ENCODE measurements around the gene LTBP3. TPM values are rescaled to one million over a fixed set of nuclear protein-coding genes. Genes with fewer than 3 reads are reported as not detected.
A peak's percentile ranks its signal among the peaks of the same experiment; 100 is the strongest.

LTBP3 gene
- 4.2 and 12.2 TPM in 2 replicates for total RNA-seq (2016; rRNA removed; fragmentation: Illumina TruSeq; extraction: Trizol)
- 3.8 and 4.6 TPM in 2 replicates for total RNA-seq (2016; cell fraction: cytosol; rRNA removed; fragmentation: Illumina TruSeq; extraction: Trizol; ENCODE audit: low read depth)
- total RNA-seq (2016; cell fraction: insoluble cytoplasmic fraction; rRNA removed; fragmentation: Illumina TruSeq; extraction: Trizol), result 3.1 and 14.2 TPM in 2 replicates
- 6.5 and 7.6 TPM in 2 replicates for total RNA-seq (2016; cell fraction: membrane; rRNA removed; fragmentation: Illumina TruSeq; extraction: Trizol)
- 18.0 and 20.1 TPM in 2 replicates for total RNA-seq (2016; cell fraction: nucleus; rRNA removed; fragmentation: Illumina TruSeq; extraction: Trizol)
- polyA plus RNA-seq (2011; rRNA removed), result 60.3 and 68.1 TPM in 2 replicates
- polyA plus RNA-seq (2011; cell fraction: cytosol; rRNA removed), result 16.4 and 24.6 TPM in 2 replicates
- 549 and 694 TPM in 2 replicates for polyA plus RNA-seq (2011; cell fraction: nucleus; rRNA removed)
- polyA plus RNA-seq (2012), result 41.0 and 45.6 TPM in 2 replicates
- polyA plus RNA-seq (2016; cell fraction: cytosol; fragmentation: Illumina TruSeq; extraction: Trizol; ENCODE audit: low read depth), result 2.1 and 2.8 TPM in 2 replicates
- polyA plus RNA-seq (2016; cell fraction: insoluble cytoplasmic fraction; fragmentation: Illumina TruSeq; extraction: Trizol; ENCODE audit: low read depth), result 7.3 and 9.4 TPM in 2 replicates
- polyA plus RNA-seq (2016; cell fraction: membrane; fragmentation: Illumina TruSeq; extraction: Trizol; ENCODE audit: low read depth), result 6.0 and 7.1 TPM in 2 replicates
- polyA plus RNA-seq (2016; cell fraction: nucleus; fragmentation: Illumina TruSeq; extraction: Trizol; ENCODE audit: insufficient read depth, low read depth), result 129 and 139 TPM in 2 replicates
- polyA minus RNA-seq (2011; rRNA and poly(A)+ RNA removed; ENCODE audit: low replicate concordance), result 12.7 and 25.1 TPM in 2 replicates
- polyA minus RNA-seq (2011; cell fraction: cytosol; rRNA and poly(A)+ RNA removed), result 13.7 and 23.3 TPM in 2 replicates
- polyA minus RNA-seq (2011; cell fraction: nucleus; rRNA and poly(A)+ RNA removed), result 36.4 and 39.8 TPM in 2 replicates
- Bru-seq, nascent RNA, result percentile 66 among the genes with signal in this experiment
- percentile 84 among the genes with signal in this experiment for BruChase-seq, experiment 1, labeled RNA remaining after a 6-hour chase
- BruChase-seq, experiment 2, labeled RNA remaining after a 2-hour chase, result percentile 78 among the genes with signal in this experiment
- long read RNA-seq, experiment 1, partial matches to known transcripts, result 6 of 10 reads
- long read RNA-seq, experiment 1, other reads (novel, unspliced or antisense), result 1 of 10 reads
- long read RNA-seq, experiment 2, partial matches to known transcripts, result 32 of 54 reads
- long read RNA-seq, experiment 2, other reads (novel, unspliced or antisense), result 16 of 54 reads

DNA sequence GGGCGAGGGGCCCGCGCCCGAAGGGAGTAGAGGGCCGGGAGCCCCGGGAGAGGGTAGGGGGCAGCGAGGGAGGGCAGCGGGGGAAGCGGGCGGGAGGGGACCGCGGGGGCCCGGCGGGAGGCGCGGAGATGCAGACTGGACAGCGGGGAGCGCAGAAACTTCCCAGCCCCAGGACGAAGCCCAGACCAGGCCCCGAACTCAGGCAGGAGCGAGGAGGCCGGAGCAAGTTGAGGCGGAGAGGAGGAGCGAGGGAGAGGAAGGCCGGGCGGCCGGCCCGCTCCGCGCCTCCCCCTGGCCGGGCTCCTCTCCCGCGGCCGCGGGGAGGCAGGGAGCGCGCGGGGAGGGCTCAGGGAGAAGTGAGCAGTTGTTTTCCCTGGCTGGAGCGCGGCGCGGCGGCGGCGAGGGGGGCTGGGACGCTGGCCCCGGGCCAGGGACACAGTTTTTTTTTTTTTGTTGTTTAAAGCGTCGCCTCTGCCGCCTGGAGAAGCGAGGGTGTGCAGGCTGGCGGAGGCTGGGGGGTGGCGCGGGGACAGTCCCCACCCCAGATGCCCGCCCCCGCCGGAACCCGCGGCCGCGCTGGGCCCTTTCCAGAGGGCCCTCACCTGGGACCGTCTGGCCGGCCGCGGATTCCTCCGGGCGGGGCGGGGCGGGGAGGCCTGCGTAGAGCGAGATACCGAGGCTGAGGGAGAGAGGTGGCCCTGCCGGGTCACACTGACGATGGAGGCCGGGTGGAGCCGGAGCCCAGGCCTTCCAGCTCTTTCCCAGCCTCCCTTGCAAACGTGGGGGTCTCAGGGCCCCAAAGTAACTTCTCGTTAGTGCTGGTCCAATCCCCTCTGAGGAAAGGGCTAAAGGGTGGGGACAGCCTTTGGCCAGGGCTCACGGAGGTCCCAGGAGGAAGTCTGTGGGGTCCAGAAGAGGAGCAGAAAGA is at the start of gene LTBP3:
Gene LTBP3, minus strand, starts transcription at position 358 of the 928 bp plus-strand sequence. CDS start 400 bp downstream, outside the sequence.
- intact Hi-C loops (cut with micrococcal nuclease; ENCODE audit: unreplicated experiment) (no loop called here), in situ Hi-C loops (cut with HindIII; ENCODE audit: extremely low pct_ligation_motif_present, low pct_unique_long_range_greater_than_20kb) (loop anchor here (10.0 kb wide), 1 partner anchor 297 kb away; the partner anchor contains the start of gene CFL1)
- peaks cover 3% of the 10 kb centered on the region; the same call in 1 of the 2 replicates for H4K20me1 ChIP-seq (ENCODE audit: insufficient read depth, low read length)
- H3K9me3 ChIP-seq (ENCODE audit: low read length), result no peaks in the 10 kb centered on the region
- peak within 1 kb of the TSS; percentile 94 for H3K27ac ChIP-seq (ENCODE audit: extremely low read length, insufficient read depth, low read length)
- peaks cover 8% of the 10 kb centered on the region for H3K79me2 ChIP-seq (ENCODE audit: insufficient read depth, low read length)
- no peaks in the 10 kb centered on the region; a peak in 1 of 5 replicates for H3K36me3 ChIP-seq (replicated peaks in 1 of 2; ENCODE audit: control insufficient read depth in 1 of 2, insufficient read depth in 2 of 2, low read length in 2 of 2)
- ChIA-PET POLR2A (interaction anchor here (0.8 to 3.4 kb wide), 5 partner anchors 12 to 138 kb away, joined by 3 to 34 read pairs (median 5); partner anchors contain the start of genes PCNX3 and ZNRD2), CTCF (ENCODE audit: low intra/inter-chr PET ratio, low total read pairs) (no interaction called here)
- no peaks in the 10 kb centered on the region for H3K27me3 ChIP-seq (ENCODE audit: control insufficient read depth in 1 of 2, insufficient read depth in 2 of 2, low read length in 2 of 2)
- peak within 1 kb of the TSS; percentile 89 for H3K9ac ChIP-seq (ENCODE audit: insufficient read depth, low read depth, low read length)
- DNase-seq (ENCODE audit: low spot score) (peak; percentile 68), FAIRE-seq (no peak), ATAC-seq (peak; percentile 58)
- BruUV-seq (replicated peaks), result no TSS peak
- H2AFZ ChIP-seq (ENCODE audit: low read length), result no peak within 1 kb of the TSS
- H3K4me3 ChIP-seq (replicated peaks in 1 of 3; ENCODE audit: insufficient read depth in 1 of 3, low read depth in 2 of 3, low read length in 3 of 3), result peak within 1 kb of the TSS; percentile 74 to 89 (median 87)
- peak within 1 kb of the TSS; percentile 97 for H3K4me2 ChIP-seq (ENCODE audit: low read depth, low read length)
- 2% methylated on average over 29 of the region's 79 CpGs for WGBS (ENCODE audit: low lambda C conversion rate)
- peaks cover 72% of the 10 kb centered on the region for H3K4me1 ChIP-seq (ENCODE audit: insufficient read depth, low read length)
- TF ChIP-seq, protein P1, sequence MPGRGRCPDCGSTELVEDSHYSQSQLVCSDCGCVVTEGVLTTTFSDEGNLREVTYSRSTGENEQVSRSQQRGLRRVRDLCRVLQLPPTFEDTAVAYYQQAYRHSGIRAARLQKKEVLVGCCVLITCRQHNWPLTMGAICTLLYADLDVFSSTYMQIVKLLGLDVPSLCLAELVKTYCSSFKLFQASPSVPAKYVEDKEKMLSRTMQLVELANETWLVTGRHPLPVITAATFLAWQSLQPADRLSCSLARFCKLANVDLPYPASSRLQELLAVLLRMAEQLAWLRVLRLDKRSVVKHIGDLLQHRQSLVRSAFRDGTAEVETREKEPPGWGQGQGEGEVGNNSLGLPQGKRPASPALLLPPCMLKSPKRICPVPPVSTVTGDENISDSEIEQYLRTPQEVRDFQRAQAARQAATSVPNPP (CRISPR knock-in tag; IDR thresholded peaks at IDR 0.05), result no peak
- TF ChIP-seq PTBP1 (IDR thresholded peaks at IDR 0.05; ENCODE audit: low read depth, low read length, poor library complexity, severe bottlenecking), result no peak
- no peak for TF ChIP-seq ZNF30 (CRISPR knock-in tag; IDR thresholded peaks at IDR 0.05)
- TF ChIP-seq CAMTA2 (CRISPR knock-in tag; IDR thresholded peaks at IDR 0.05; ENCODE audit: borderline replicate concordance), result no peak
- TF ChIP-seq ZBTB42 (CRISPR knock-in tag; IDR thresholded peaks at IDR 0.05), result no peak
- TF ChIP-seq MEIS1 (CRISPR knock-in tag; IDR thresholded peaks at IDR 0.05; ENCODE audit: borderline replicate concordance), result no peak
- TF ChIP-seq MATR3 (CRISPR knock-in tag; IDR thresholded peaks at IDR 0.05), result no peak
- TF ChIP-seq ZNF674 (CRISPR knock-in tag; IDR thresholded peaks at IDR 0.05; ENCODE audit: low read depth), result no peak
- TF ChIP-seq, protein P2, sequence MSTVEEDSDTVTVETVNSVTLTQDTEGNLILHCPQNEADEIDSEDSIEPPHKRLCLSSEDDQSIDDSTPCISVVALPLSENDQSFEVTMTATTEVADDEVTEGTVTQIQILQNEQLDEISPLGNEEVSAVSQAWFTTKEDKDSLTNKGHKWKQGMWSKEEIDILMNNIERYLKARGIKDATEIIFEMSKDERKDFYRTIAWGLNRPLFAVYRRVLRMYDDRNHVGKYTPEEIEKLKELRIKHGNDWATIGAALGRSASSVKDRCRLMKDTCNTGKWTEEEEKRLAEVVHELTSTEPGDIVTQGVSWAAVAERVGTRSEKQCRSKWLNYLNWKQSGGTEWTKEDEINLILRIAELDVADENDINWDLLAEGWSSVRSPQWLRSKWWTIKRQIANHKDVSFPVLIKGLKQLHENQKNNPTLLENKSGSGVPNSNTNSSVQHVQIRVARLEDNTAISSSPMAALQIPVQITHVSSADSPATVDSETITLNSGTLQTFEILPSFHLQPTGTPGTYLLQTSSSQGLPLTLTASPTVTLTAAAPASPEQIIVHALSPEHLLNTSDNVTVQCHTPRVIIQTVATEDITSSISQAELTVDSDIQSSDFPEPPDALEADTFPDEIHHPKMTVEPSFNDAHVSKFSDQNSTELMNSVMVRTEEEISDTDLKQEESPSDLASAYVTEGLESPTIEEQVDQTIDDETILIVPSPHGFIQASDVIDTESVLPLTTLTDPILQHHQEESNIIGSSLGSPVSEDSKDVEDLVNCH (CRISPR knock-in tag; IDR thresholded peaks at IDR 0.05), result no peak
- TF ChIP-seq PHF8 (CRISPR knock-in tag; IDR thresholded peaks at IDR 0.05), result 0 out of 2 replicates have a peak, but pooled peaks have one; percentile 45
- TF ChIP-seq FOSL2 (CRISPR knock-in tag; IDR thresholded peaks at IDR 0.05), result 0 out of 2 replicates have a peak, but pooled peaks have one; percentile 1
- no peak; a peak in 1 of 4 replicates for TF ChIP-seq KLF16 (CRISPR knock-in tag; IDR thresholded peaks at IDR 0.05)
